ENCODE measurements around the gene RSRP1.

Gene RSRP1

DNA sequence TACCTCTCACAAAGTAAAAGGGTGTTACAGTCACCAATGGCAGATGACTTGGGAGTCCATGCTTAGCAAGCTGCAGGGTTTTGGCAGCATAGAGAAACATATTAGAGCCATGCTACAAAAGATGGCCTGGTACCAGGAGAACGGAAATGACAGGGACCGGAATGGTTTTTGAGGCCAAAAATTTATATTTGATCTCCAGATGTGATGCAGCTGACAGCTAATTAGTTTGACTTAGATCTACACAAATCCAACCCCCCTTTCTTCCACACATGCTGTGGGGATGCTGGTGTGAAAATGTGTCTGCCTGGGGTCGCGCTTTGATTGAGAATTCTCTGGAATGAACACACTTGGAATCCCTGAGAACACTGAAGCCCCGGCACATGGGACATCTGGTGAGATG is 41.5 kb downstream of the RSRP1 start:
- H3K27me3 ChIP-seq = peaks cover 0 to 10% of the 10 kb centered on the region in 2 donors
- no peaks in the 10 kb centered on the region for H3K9me3 ChIP-seq
- H3K36me3 ChIP-seq = no peaks in the 10 kb centered on the region
- H3K27ac ChIP-seq = no peak overlapping the region
- H3K4me3 ChIP-seq = no peak overlapping the region
- H3K4me1 ChIP-seq = no peaks in the 10 kb centered on the region
- TF ChIP-seq, protein P1, sequence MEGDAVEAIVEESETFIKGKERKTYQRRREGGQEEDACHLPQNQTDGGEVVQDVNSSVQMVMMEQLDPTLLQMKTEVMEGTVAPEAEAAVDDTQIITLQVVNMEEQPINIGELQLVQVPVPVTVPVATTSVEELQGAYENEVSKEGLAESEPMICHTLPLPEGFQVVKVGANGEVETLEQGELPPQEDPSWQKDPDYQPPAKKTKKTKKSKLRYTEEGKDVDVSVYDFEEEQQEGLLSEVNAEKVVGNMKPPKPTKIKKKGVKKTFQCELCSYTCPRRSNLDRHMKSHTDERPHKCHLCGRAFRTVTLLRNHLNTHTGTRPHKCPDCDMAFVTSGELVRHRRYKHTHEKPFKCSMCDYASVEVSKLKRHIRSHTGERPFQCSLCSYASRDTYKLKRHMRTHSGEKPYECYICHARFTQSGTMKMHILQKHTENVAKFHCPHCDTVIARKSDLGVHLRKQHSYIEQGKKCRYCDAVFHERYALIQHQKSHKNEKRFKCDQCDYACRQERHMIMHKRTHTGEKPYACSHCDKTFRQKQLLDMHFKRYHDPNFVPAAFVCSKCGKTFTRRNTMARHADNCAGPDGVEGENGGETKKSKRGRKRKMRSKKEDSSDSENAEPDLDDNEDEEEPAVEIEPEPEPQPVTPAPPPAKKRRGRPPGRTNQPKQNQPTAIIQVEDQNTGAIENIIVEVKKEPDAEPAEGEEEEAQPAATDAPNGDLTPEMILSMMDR (IDR thresholded peaks at IDR 0.05) = no peak
- intact Hi-C loops (cut with DNase I; ENCODE audit: low total_unique reads) = loop anchor here (5.0 kb wide), 2 partner anchors 273 to 353 kb away; partner anchors contain the start of gene RUNX3
- no peak for DNase-seq

DNA sequence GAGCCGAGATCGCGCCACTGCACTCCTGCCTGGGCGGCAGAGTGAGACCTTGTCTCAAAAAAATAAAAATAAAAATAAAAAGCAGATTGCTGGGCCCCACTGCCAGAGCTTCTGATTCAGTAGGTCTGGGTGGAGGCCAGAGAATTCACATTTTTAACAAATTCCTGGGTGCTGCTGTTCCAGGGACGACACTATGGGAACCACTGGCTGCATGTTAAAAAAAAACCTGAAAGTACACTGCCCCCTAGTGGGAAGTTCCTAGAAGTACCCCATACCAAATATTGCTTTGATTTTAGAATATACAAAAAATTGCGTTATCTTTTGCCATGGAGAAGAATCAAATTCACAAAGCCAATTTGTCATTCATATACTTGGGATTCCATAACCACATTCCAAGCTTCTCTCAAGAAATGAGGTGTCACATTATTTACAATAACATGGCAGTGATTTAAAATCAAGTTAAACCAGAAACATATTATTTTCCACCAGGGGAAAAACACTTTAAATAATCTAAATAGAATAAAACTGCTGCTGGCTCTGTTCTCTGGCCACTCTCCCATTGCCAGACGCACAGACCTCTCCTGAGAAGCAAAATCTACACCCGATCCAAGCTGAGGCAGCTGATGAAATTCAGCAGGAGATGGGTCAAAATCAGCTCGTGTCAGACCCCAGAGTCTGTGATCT is 42.3 kb downstream of the RSRP1 start:
- Histone ChIP-seq H3K27ac (no peak overlapping the region), H3K4me1 (peaks cover 0 to 2% (median 0%) of the 10 kb centered on the region in 4 donors), H3K27me3 (peaks cover 0 to 4% of the 10 kb centered on the region in 2 donors), H3K4me3 (no peak overlapping the region), H3K9me3 (no peaks in the 10 kb centered on the region), H3K36me3 (no peaks in the 10 kb centered on the region)
- no peak for DNase-seq
- intact Hi-C loops (cut with DNase I; ENCODE audit: low total_unique reads) = loop anchor here (5.0 kb wide), 2 partner anchors 273 to 353 kb away; partner anchors contain the start of gene RUNX3
- TF ChIP-seq, protein P1 (IDR thresholded peaks at IDR 0.05) = peak; percentile 63 to 74

DNA sequence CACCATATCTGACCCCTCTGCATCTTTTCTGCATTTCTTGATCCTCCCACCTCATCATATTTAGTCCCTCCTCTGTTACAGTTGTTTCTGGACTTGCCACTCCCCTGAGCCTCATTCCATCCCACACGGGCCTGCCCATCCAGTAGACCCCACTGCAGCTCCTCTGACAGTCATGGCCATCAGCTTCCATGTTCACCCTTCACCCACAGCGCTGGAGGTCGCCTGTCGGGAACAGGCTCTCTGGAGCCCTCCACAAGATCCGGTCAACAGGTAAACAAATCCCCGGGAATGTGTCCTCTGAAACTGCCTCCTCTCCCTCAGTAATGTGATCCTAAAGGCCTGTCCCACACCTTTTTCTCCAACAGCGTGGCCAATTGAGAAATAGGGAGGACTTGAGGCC is 46.2 kb downstream of the RSRP1 start:
- TF ChIP-seq, protein P1 (IDR thresholded peaks at IDR 0.05) = no peak
- H3K9me3 ChIP-seq = no peaks in the 10 kb centered on the region
- DNase-seq = no peak
- peaks cover 0 to 4% of the 10 kb centered on the region in 2 donors for H3K27me3 ChIP-seq
- H3K4me1 ChIP-seq = peaks cover 0 to 27% (median 12%) of the 10 kb centered on the region in 4 donors
- no peak overlapping the region for H3K4me3 ChIP-seq
- intact Hi-C loops (cut with DNase I; ENCODE audit: low total_unique reads) = no loop called here
- no peak overlapping the region for H3K27ac ChIP-seq
- no peaks in the 10 kb centered on the region for H3K36me3 ChIP-seq

DNA sequence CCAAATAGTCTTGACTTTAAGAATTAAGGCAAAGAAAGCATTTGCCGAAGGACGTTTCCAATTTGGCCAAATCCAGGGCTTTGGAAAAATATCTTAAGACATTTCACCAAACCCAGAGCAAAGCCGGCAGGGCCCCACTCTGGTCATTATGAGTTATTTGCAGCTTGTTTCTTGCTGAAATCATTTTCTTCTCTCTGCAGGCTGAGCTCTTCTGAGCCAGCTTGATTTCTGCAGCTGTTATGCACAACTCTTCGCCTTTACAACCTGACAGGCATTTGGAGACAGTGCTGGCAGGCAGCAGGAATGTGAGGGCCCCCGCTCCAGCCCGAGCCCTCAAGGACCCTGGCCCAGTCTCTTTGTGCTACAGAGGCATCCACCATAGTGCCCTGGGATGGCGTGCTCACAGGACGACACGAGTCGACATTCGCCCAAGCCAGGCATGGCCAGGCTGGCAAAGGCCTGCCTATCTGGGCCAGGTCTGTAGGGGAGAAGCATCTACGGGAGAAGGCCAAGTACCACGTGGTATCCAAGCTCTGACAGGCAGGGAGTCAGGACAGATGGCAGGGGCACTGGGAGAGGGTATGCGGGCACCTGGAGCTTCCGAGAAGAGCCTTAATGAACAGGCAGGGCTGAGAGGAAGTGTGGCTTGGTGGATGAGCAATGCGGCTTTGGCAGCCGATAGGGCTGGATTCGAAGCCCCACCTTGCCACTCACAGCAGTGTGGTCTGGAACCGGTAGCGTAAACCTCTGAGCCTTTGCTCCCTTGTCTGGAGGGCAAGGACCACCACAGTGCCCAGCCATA is 47.2 kb downstream of the RSRP1 start:
- Histone ChIP-seq H3K4me3 (no peak overlapping the region), H3K4me1 (peaks cover 0 to 29% (median 12%) of the 10 kb centered on the region in 4 donors), H3K9me3 (no peaks in the 10 kb centered on the region), H3K27ac (no peak overlapping the region), H3K36me3 (no peaks in the 10 kb centered on the region), H3K27me3 (peaks cover 0 to 7% of the 10 kb centered on the region in 2 donors)
- intact Hi-C loops (cut with DNase I; ENCODE audit: low total_unique reads) = no loop called here
- TF ChIP-seq, protein P1 (IDR thresholded peaks at IDR 0.05) = no peak
- DNase-seq = no peak

DNA sequence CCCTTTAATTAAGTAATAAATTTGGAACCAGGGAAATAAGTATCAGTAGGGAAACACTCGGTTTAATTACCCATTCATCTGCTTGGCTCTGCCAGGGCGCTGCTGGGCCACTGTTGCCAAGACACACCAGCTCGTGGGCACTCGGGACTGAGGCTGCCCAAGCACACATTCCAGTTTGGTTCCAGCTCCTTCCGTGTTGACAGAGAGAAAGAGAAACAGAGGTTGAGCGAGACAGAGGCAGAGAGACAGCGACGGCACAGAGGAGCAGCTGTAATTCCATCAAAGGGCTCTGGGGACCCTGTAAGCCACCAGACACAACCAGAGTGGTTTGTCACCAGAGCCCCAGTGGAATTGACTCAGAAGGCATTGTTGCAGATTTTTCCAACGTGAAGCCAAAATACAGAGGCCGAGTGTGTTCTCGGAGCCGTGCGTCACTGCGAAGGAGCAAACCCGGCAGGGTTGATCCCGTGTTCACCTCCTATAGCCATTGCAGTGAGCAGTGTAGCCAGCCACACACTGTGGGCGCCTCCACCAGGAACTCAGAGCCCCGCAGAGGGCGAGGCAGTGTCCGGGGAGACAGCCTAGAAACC is 48.5 kb downstream of the RSRP1 start:
- TF ChIP-seq, protein P1 (IDR thresholded peaks at IDR 0.05) = peak; percentile 20 to 41
- Histone ChIP-seq H3K36me3 (no peaks in the 10 kb centered on the region), H3K9me3 (no peaks in the 10 kb centered on the region), H3K4me1 (peaks cover 0 to 29% (median 12%) of the 10 kb centered on the region in 4 donors), H3K27ac (peak overlapping the region; percentile 54 to 77), H3K4me3 (peak overlapping the region; percentile 39 to 52), H3K27me3 (peaks cover 0 to 17% of the 10 kb centered on the region in 2 donors)
- DNase-seq = peak in 1 of 2 donors; percentile 75
- intact Hi-C loops (cut with DNase I; ENCODE audit: low total_unique reads) = no loop called here

Data from tibial artery (tissue), 4 donors.